Suprapubic skin (tissue), 4 donors: Measurements from ENCODE around the gene SLC25A43. TPM values are rescaled to one million over a fixed set of nuclear protein-coding genes. Genes with fewer than 3 reads are reported as not detected.
"Not testable (repeated sequence)": the region's sequence is repeated elsewhere in the genome, so short reads cannot be mapped to it uniquely, and the experiment has no call there.

Experiments used
- DNase-seq, 2 donors: peaks; one replicate each; pipeline ENCODE4 v3.0.0-alpha.2; 2019; ENCODE audit warnings: low spot score in 2 of 2
- H3K27ac ChIP-seq: fragments of 200-600 bp; sonication (generic); one replicate; pipeline ENCODE4 v1.5.1; 2019
- H3K27me3 ChIP-seq: fragments of 200-600 bp; sonication (generic); one replicate; pipeline ENCODE4 v1.5.1; 2019
- H3K36me3 ChIP-seq: fragments of 200-600 bp; sonication (generic); one replicate; pipeline ENCODE4 v1.5.1; 2019
- H3K4me1 ChIP-seq: fragments of 200-600 bp; sonication (generic); one replicate; pipeline ENCODE4 v1.5.1; 2019
- H3K4me3 ChIP-seq: fragments of 200-600 bp; sonication (generic); one replicate; pipeline ENCODE4 v1.5.1; 2019; ENCODE audit warnings: mild to moderate bottlenecking
- H3K9me3 ChIP-seq: fragments of 200-600 bp; sonication (generic); one replicate; pipeline ENCODE4 v1.5.1; 2019
- CTCF ChIP-seq, 2 donors: fragments of 200-600 bp in 1 of 2; fragments of 450-650 bp in 1 of 2; sonication (generic) in 1 of 2; IDR thresholded peaks; one replicate each; pipeline ENCODE4 v1.5.1; 2016 to 2019; ENCODE audit warnings: antibody characterized with exemption in 2 of 2, mild to moderate bottlenecking in 1 of 2, moderate library complexity in 1 of 2
- EP300 ChIP-seq: sonication (generic); formaldehyde crosslinking; IDR thresholded peaks from one replicate; pipeline ENCODE4 v1.6.1; 2017; ENCODE audit warnings: antibody characterized with exemption
- POLR2A ChIP-seq, 2 donors: fragments of 450-650 bp; IDR thresholded peaks; one replicate each; pipeline ENCODE4 v1.6.1; 2017; ENCODE audit warnings: antibody characterized with exemption in 2 of 2, mild to moderate bottlenecking in 2 of 2, moderate library complexity in 2 of 2
- POLR2AphosphoS5 ChIP-seq, 3 donors: sonication (generic); formaldehyde crosslinking; IDR thresholded peaks; one replicate each; pipeline ENCODE4 v1.6.1; 2017; ENCODE audit warnings: antibody characterized with exemption in 3 of 3
- WGBS: methylation state at CpG from one replicate; pipeline ENCODE4 v1.1.5; 2018; 5-methylcytosine and 5-hydroxymethylcytosine counted together
- total RNA-seq, 4 donors: library from RNA; depleted of rRNA; stranded (reverse); fragments of >200 nt; gene quantifications; one replicate each; pipeline ENCODE4 v1.1.0, GENCODE V29; 2016

SLC25A43 gene
- total RNA-seq, 4 donors from 2014 or later: 17.9 to 33.0 (median 29.9) TPM

- Histone ChIP-seq H3K9me3 (no peaks in the 10 kb centered on the region), H3K27ac (no peak overlapping the region), H3K36me3 (no peaks in the 10 kb centered on the region), H3K4me1 (no peaks in the 10 kb centered on the region), H3K27me3 (no peaks in the 10 kb centered on the region), H3K4me3 (no peak overlapping the region)
- no peak for TF ChIP-seq EP300
- TF ChIP-seq POLR2A (IDR thresholded peaks at IDR 0.05): no peak
- no peak for TF ChIP-seq POLR2AphosphoS5 (IDR thresholded peaks at IDR 0.05)
- TF ChIP-seq CTCF (IDR thresholded peaks at IDR 0.05): no peak
- 54% methylated on average over 2 of the region's 2 CpGs for WGBS
- no peak for DNase-seq
These were observed 24.4 kb upstream of the SLC25A43 start for GRCh38 chrX:119374736-119375135.

GRCh38 chrX:119375561-119375960 is 23.6 kb upstream of the SLC25A43 start:
- Histone ChIP-seq H3K27ac (no peak overlapping the region), H3K36me3 (no peaks in the 10 kb centered on the region), H3K4me1 (no peaks in the 10 kb centered on the region), H3K9me3 (no peaks in the 10 kb centered on the region), H3K27me3 (no peaks in the 10 kb centered on the region), H3K4me3 (no peak overlapping the region)
- DNase-seq: no peak
- 64% methylated on average over 3 of the region's 3 CpGs for WGBS
- TF ChIP-seq POLR2AphosphoS5 (IDR thresholded peaks at IDR 0.05) (no peak), CTCF (IDR thresholded peaks at IDR 0.05) (no peak), POLR2A (IDR thresholded peaks at IDR 0.05) (no peak), EP300 (no peak)

GRCh38 chrX:119376312-119376711 is 22.8 kb upstream of the SLC25A43 start:
- WGBS: 79% methylated on average over 5 of the region's 5 CpGs
- TF ChIP-seq EP300 (no peak), POLR2AphosphoS5 (IDR thresholded peaks at IDR 0.05) (no peak), CTCF (IDR thresholded peaks at IDR 0.05) (no peak), POLR2A (IDR thresholded peaks at IDR 0.05) (no peak)
- H3K36me3 ChIP-seq: no peaks in the 10 kb centered on the region
- no peak overlapping the region for H3K27ac ChIP-seq
- no peaks in the 10 kb centered on the region for H3K4me1 ChIP-seq
- H3K4me3 ChIP-seq: no peak overlapping the region
- no peak for DNase-seq
- no peaks in the 10 kb centered on the region for H3K9me3 ChIP-seq
- H3K27me3 ChIP-seq: no peaks in the 10 kb centered on the region

GRCh38 chrX:119381349-119381944 is 17.7 kb upstream of the SLC25A43 start:
- H3K36me3 ChIP-seq: no peaks in the 10 kb centered on the region
- no peak overlapping the region for H3K4me3 ChIP-seq
- no peak for DNase-seq
- H3K4me1 ChIP-seq: no peaks in the 10 kb centered on the region
- TF ChIP-seq CTCF (IDR thresholded peaks at IDR 0.05) (no peak), POLR2A (IDR thresholded peaks at IDR 0.05) (no peak), EP300 (no peak), POLR2AphosphoS5 (IDR thresholded peaks at IDR 0.05) (no peak)
- H3K9me3 ChIP-seq: no peaks in the 10 kb centered on the region
- no peak overlapping the region for H3K27ac ChIP-seq
- H3K27me3 ChIP-seq: no peaks in the 10 kb centered on the region
- WGBS: 33% methylated on average over 1 of the region's 1 CpG

GRCh38 chrX:119382606-119383005 is 16.5 kb upstream of the SLC25A43 start:
- Histone ChIP-seq H3K9me3 (no peaks in the 10 kb centered on the region), H3K27me3 (no peaks in the 10 kb centered on the region), H3K36me3 (no peaks in the 10 kb centered on the region), H3K27ac (no peak overlapping the region), H3K4me1 (no peaks in the 10 kb centered on the region), H3K4me3 (no peak overlapping the region)
- DNase-seq: no peak
- TF ChIP-seq CTCF (IDR thresholded peaks at IDR 0.05) (no peak), EP300 (no peak), POLR2A (IDR thresholded peaks at IDR 0.05) (no peak), POLR2AphosphoS5 (IDR thresholded peaks at IDR 0.05) (no peak)

- not testable (repeated sequence) for H3K4me3 ChIP-seq, H3K36me3 ChIP-seq, H3K27me3 ChIP-seq, H3K9me3 ChIP-seq, DNase-seq, H3K27ac ChIP-seq, H3K4me1 ChIP-seq
- 70% methylated on average over 4 of the region's 4 CpGs for WGBS
These were observed 12.5 kb upstream of the SLC25A43 start for GRCh38 chrX:119386685-119387084.

- H3K4me1 ChIP-seq, H3K36me3 ChIP-seq, DNase-seq, H3K27ac ChIP-seq, H3K4me3 ChIP-seq, H3K27me3 ChIP-seq, H3K9me3 ChIP-seq: not testable (repeated sequence)
- 84% methylated on average over 6 of the region's 20 CpGs for WGBS
These were observed 11.7 kb upstream of the SLC25A43 start for GRCh38 chrX:119387426-119387825.
